ENCODE measurements around the gene MSX2.

The MSX2 gene

DNA sequence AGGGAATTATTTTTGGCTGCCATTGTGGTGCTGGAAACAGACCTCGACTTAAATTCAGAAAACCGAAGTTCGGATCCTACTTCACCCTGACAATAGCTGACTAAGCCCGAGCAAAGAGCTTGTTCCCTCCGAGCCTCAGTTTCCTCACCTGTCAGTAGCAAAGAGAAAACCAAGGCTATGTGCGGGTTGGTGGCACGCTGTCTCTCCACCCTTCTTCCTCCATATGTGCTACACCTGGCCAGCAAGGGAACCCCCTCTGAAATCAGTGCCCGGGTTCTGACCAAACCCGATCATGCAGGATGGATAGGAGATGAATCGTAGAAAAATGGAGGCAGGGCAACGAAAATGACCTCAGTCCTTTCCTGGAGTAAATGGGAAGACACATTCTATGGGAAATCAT, 16.7 kb upstream of the MSX2 start:
- no peak overlapping the region for H3K4me3 ChIP-seq (ENCODE audit: low read depth, low read length)
- TF ChIP-seq, protein P1, sequence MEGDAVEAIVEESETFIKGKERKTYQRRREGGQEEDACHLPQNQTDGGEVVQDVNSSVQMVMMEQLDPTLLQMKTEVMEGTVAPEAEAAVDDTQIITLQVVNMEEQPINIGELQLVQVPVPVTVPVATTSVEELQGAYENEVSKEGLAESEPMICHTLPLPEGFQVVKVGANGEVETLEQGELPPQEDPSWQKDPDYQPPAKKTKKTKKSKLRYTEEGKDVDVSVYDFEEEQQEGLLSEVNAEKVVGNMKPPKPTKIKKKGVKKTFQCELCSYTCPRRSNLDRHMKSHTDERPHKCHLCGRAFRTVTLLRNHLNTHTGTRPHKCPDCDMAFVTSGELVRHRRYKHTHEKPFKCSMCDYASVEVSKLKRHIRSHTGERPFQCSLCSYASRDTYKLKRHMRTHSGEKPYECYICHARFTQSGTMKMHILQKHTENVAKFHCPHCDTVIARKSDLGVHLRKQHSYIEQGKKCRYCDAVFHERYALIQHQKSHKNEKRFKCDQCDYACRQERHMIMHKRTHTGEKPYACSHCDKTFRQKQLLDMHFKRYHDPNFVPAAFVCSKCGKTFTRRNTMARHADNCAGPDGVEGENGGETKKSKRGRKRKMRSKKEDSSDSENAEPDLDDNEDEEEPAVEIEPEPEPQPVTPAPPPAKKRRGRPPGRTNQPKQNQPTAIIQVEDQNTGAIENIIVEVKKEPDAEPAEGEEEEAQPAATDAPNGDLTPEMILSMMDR (IDR thresholded peaks at IDR 0.05; ENCODE audit: low read depth, low read length), result no peak
- TF ChIP-seq, protein P2, sequence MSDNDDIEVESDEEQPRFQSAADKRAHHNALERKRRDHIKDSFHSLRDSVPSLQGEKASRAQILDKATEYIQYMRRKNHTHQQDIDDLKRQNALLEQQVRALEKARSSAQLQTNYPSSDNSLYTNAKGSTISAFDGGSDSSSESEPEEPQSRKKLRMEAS (IDR thresholded peaks at IDR 0.05; ENCODE audit: low read depth, low read length), result no peak
- no peak for TF ChIP-seq POLR2A (IDR thresholded peaks at IDR 0.05; ENCODE audit: extremely low read depth, insufficient read length)
- DNase-seq (ENCODE audit: low read depth), result no peak

DNA sequence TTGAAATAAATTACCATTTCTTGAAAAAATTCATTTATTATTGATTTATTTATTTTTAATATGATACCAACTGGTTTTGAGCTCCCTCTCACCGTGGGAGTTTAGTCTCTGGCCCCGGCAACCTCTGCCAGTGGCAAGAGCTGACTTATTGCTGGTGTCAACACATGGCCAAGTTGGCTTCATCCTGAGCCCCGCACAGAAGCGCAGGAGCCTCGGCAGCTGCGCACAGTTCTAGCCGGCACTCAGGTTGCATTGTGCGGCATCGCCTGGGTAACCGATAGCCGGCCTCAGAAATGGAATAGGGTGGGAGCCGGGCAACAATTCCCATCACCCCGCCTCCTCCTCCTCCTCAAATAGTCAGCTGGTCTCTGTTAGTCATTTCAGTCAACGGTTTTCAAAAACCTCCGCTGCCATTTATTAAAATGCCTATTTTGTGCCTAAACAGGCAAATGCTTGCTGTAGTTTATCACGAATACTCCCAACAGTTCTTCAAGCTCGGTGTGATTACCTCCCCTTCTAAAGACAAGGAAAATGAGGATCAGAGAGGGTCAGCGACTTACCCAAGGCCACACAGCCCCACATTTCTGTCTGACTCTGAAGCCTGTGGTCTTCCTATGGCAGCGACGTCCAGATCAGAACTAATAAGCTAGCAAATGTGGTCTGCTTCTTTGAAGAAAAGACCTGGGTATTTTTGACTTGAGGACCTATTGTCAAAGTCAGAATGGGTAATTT, 15.7 kb upstream of the MSX2 start:
- TF ChIP-seq POLR2A (IDR thresholded peaks at IDR 0.05; ENCODE audit: extremely low read depth, insufficient read length), result no peak
- TF ChIP-seq, protein P2 (IDR thresholded peaks at IDR 0.05; ENCODE audit: low read depth, low read length), result no peak
- no peak for TF ChIP-seq MYC (IDR thresholded peaks at IDR 0.05; ENCODE audit: low read depth, low read length)
- no peak for DNase-seq (ENCODE audit: low read depth)
- no peak overlapping the region for H3K4me3 ChIP-seq (ENCODE audit: low read depth, low read length)

DNA sequence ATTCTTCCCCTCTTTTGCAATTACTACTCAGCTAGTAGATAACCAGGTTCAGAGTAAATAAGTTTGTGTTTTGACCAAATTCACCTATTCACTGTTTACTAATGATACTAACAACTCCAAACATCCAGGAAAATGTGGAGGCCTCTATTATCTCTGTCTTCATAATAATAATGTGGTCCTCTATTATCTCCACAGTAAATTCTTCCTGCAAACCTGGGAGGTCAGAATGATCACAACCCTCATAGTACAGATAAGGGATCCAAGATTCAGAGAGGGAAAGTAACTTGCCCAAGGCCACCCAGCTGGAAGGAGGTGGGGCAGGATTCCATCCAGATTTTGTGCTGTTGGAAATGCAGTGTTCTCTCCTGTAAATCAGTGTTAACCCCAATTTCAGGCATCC, 9.6 kb upstream of the MSX2 start:
- TF ChIP-seq, protein P2 (IDR thresholded peaks at IDR 0.05; ENCODE audit: low read depth, low read length), result no peak
- TF ChIP-seq MYC (IDR thresholded peaks at IDR 0.05; ENCODE audit: low read depth, low read length), result no peak
- TF ChIP-seq, protein P1 (IDR thresholded peaks at IDR 0.05; ENCODE audit: low read depth, low read length), result no peak
- no peak for DNase-seq (ENCODE audit: low read depth)
- no peak overlapping the region for H3K4me3 ChIP-seq (ENCODE audit: low read depth, low read length)

DNA sequence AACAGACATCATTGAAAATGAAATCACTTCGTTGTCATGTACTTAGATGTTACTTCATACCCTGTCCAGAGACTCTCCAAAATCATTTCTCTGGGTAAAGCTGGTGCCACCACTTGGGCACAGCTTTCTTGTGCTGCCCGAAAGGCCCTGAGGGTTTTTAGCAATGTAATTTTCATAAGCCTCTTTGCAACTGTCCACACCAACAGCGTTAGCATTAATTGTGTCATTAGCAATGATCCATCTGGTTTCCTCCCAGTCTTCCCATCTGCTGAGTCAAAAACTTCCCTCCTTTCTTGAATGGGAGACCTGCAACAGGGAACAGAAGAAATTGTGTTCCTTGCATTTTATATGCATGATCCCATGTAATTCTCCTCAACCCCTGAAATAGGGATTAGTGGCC, 8.6 kb upstream of the MSX2 start:
- no peak for DNase-seq (ENCODE audit: low read depth)
- TF ChIP-seq, protein P2 (IDR thresholded peaks at IDR 0.05; ENCODE audit: low read depth, low read length), result no peak
- TF ChIP-seq POLR2A (IDR thresholded peaks at IDR 0.05; ENCODE audit: extremely low read depth, insufficient read length), result no peak
- TF ChIP-seq, protein P1 (IDR thresholded peaks at IDR 0.05; ENCODE audit: low read depth, low read length), result no peak
- TF ChIP-seq MYC (IDR thresholded peaks at IDR 0.05; ENCODE audit: low read depth, low read length), result no peak
- H3K4me3 ChIP-seq (ENCODE audit: low read depth, low read length), result no peak overlapping the region

DNA sequence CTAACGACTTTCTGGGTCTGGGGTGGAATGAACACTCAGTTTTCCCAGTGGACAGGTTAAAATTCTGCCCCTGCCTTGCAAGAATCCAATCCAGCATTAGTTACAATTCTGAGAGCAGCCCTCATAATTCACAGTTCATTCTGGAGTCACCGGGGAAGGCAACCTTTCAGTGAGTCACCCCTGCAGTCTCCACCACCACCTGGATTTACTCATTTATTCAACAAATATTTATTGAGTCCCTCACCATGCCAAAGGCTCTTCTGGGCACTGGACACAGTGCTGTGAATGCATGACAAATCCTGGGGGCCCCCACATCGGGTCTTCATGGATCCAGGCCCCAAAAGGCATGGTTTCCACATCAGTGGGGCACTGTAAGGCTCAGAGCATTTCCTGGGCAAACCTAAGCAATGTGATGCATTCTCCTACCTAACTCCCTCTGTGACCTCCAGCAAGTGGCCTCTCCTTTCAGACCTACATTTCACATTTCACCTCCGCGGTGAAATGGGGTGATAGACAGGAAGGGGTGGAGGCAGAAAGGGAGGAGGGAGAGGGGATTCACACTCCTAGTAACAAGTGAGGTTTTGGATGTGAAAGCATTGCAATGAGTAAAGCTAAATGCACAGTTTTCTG, 6.4 kb upstream of the MSX2 start:
- TF ChIP-seq, protein P1 (IDR thresholded peaks at IDR 0.05; ENCODE audit: low read depth, low read length), result no peak
- TF ChIP-seq, protein P2 (IDR thresholded peaks at IDR 0.05; ENCODE audit: low read depth, low read length), result no peak
- TF ChIP-seq POLR2A (IDR thresholded peaks at IDR 0.05; ENCODE audit: extremely low read depth, insufficient read length) (no peak), MYC (IDR thresholded peaks at IDR 0.05; ENCODE audit: low read depth, low read length) (no peak)
- no peak for DNase-seq (ENCODE audit: low read depth)

DNA sequence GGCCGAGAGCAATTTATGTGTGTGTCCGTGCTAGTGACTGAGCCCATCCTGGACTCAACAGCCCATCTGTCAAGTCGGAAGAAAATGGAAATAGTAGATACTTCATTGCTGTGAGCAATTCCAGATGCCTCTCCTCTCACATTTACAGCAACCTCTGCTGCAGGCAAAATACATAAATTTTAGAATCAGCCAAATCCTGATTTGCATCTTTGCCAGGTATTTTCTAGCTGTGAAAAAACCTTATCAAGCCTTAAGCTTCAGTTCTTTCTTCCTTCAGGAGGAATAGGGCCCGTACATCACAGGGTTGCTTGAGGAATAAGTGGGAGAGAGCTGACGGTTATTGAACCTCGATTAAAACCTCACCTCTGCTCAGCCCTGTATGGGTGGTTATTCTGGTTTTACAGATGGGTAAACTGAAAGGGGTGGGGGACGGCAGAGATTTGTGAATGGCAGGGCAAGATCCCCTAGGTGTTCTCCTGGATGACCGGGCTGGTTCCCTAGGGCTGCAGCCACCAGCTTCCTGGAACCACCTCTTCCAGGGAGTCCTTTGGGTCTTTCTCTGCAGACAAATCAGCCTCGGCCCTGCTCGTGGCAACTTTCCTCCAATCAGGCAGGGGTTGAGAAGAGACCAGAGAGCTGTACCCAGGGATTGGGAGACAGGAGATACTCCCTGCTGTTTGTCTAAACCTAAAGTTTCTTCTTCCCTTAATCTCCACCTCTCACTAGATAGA, 5.3 kb upstream of the MSX2 start:
- H3K4me3 ChIP-seq (ENCODE audit: low read depth, low read length), result no peak overlapping the region
- DNase-seq (ENCODE audit: low read depth), result no peak
- TF ChIP-seq POLR2A (IDR thresholded peaks at IDR 0.05; ENCODE audit: extremely low read depth, insufficient read length) (no peak), MYC (IDR thresholded peaks at IDR 0.05; ENCODE audit: low read depth, low read length) (no peak)
- TF ChIP-seq, protein P1 (IDR thresholded peaks at IDR 0.05; ENCODE audit: low read depth, low read length), result no peak
- TF ChIP-seq, protein P2 (IDR thresholded peaks at IDR 0.05; ENCODE audit: low read depth, low read length), result no peak

More for the DNA sequence above, 6.4 kb upstream of the MSX2 start:
- H3K4me3 ChIP-seq (ENCODE audit: low read depth, low read length), result no peak overlapping the region

Measured in NB4 (cell line).